Measurements from ENCODE around the gene RNASE13.

GRCh38 chr14:21029917-21030316 lies 4.7 kb downstream of the RNASE13 start, which contains the start of gene TPPP2:
- TF ChIP-seq GATA3 (IDR thresholded peaks at IDR 0.05; ENCODE audit: low read depth, low read length): no peak
- no peak for TF ChIP-seq GATA2 (IDR thresholded peaks at IDR 0.05; ENCODE audit: low read depth, low read length)

Data from SH-SY5Y (cell line).